ENCODE data around the gene BRD7.

BRD7 gene

DNA sequence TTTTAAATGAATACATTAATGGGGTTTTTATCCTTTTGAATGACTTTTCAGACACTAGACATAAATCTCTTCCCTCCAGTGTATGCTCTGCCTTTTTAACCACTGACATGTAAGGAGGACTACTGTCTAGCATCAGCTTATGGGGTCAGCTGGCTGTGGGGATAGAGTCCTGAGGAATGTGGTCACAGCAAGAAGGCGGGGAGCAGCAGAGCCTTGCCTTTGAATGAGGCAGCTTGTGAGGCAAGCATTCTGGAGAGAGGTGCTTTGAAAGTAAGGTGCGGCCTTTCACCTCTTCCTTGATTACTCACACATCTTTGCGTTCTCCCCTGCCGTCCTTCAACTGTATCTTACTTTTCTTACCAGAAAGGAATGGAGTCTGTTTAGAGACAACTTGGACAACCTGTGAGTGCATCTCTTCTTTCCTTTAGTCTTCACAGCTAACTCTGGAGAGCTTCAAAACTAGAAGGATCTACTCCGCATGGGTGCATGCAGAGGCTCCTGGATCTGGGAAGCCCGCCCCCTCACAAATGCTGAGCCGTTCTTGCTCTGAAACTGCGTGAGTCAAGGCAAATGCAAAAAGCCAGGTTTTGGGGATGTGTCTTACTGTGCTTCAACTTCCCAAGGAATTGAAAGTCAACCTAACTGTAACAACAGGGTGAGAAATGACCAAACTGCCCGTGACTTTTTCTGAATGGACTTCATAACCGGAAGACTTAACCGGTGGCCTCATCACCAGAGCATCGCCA, 52.5 kb downstream of the BRD7 start:
- TF ChIP-seq, protein P1, sequence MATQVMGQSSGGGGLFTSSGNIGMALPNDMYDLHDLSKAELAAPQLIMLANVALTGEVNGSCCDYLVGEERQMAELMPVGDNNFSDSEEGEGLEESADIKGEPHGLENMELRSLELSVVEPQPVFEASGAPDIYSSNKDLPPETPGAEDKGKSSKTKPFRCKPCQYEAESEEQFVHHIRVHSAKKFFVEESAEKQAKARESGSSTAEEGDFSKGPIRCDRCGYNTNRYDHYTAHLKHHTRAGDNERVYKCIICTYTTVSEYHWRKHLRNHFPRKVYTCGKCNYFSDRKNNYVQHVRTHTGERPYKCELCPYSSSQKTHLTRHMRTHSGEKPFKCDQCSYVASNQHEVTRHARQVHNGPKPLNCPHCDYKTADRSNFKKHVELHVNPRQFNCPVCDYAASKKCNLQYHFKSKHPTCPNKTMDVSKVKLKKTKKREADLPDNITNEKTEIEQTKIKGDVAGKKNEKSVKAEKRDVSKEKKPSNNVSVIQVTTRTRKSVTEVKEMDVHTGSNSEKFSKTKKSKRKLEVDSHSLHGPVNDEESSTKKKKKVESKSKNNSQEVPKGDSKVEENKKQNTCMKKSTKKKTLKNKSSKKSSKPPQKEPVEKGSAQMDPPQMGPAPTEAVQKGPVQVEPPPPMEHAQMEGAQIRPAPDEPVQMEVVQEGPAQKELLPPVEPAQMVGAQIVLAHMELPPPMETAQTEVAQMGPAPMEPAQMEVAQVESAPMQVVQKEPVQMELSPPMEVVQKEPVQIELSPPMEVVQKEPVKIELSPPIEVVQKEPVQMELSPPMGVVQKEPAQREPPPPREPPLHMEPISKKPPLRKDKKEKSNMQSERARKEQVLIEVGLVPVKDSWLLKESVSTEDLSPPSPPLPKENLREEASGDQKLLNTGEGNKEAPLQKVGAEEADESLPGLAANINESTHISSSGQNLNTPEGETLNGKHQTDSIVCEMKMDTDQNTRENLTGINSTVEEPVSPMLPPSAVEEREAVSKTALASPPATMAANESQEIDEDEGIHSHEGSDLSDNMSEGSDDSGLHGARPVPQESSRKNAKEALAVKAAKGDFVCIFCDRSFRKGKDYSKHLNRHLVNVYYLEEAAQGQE (IDR thresholded peaks at IDR 0.05; ENCODE audit: insufficient replicate concordance, low read depth) = no peak
- no peak for TF ChIP-seq GABPA (IDR thresholded peaks at IDR 0.05; ENCODE audit: low read depth)
- DNase-seq (ENCODE audit: low read depth in 1 of 2, low spot score in 1 of 2) = no peak
- no peak overlapping the region for H3K4me3 ChIP-seq (replicated peaks; ENCODE audit: insufficient read depth, low read length)
- H3K27ac ChIP-seq (replicated peaks) = no peak overlapping the region
- H3K27me3 ChIP-seq (ENCODE audit: insufficient read depth, poor library complexity, severe bottlenecking) = no peaks in the 10 kb centered on the region

DNA sequence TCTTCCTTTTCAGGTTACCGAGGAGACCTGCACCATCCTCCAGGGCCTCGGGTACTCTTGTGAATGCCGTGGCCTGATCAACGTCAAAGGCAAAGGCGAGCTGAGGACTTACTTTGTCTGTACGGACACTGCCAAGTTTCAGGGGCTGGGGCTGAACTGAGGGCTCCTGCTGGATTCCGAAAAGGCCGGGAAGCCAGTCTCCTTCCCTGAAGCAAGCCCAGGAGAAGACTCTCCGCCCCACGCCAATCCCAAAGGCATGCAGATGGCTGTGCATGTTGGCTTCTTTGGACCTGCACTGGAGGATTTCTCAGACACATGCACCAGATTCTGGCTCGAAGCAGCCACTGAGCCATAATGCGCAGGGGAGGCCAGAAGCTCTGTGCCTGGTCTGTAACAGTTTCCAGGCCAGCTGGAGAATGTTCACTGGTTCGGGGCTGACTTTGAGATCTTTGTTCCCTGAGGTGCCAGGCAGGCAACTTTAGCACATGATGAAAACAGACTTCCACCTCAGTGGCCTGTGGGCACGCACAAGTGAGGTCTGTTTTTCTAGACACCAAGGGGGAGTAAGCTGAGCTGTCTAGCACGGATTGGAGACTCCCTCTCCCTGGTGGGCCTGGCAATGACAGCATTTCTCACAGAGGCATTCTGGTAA, 53.3 kb downstream of the BRD7 start:
- no peaks in the 10 kb centered on the region for H3K27me3 ChIP-seq (ENCODE audit: insufficient read depth, poor library complexity, severe bottlenecking)
- DNase-seq (ENCODE audit: low read depth in 1 of 2, low spot score in 1 of 2) = no peak
- no peak overlapping the region for H3K27ac ChIP-seq (replicated peaks)
- TF ChIP-seq SPI1 (IDR thresholded peaks at IDR 0.05; ENCODE audit: borderline replicate concordance, low read depth) = no peak
- no peak for TF ChIP-seq POLR2AphosphoS5 (IDR thresholded peaks at IDR 0.05; ENCODE audit: low read depth)
- no peak for TF ChIP-seq GABPA (IDR thresholded peaks at IDR 0.05; ENCODE audit: low read depth)
- TF ChIP-seq, protein P2, sequence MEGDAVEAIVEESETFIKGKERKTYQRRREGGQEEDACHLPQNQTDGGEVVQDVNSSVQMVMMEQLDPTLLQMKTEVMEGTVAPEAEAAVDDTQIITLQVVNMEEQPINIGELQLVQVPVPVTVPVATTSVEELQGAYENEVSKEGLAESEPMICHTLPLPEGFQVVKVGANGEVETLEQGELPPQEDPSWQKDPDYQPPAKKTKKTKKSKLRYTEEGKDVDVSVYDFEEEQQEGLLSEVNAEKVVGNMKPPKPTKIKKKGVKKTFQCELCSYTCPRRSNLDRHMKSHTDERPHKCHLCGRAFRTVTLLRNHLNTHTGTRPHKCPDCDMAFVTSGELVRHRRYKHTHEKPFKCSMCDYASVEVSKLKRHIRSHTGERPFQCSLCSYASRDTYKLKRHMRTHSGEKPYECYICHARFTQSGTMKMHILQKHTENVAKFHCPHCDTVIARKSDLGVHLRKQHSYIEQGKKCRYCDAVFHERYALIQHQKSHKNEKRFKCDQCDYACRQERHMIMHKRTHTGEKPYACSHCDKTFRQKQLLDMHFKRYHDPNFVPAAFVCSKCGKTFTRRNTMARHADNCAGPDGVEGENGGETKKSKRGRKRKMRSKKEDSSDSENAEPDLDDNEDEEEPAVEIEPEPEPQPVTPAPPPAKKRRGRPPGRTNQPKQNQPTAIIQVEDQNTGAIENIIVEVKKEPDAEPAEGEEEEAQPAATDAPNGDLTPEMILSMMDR (IDR thresholded peaks at IDR 0.05; ENCODE audit: insufficient read depth, low read length) = no peak
- TF ChIP-seq, protein P1 (IDR thresholded peaks at IDR 0.05; ENCODE audit: insufficient replicate concordance, low read depth) = no peak
- H3K4me3 ChIP-seq (replicated peaks; ENCODE audit: insufficient read depth, low read length) = no peak overlapping the region

DNA sequence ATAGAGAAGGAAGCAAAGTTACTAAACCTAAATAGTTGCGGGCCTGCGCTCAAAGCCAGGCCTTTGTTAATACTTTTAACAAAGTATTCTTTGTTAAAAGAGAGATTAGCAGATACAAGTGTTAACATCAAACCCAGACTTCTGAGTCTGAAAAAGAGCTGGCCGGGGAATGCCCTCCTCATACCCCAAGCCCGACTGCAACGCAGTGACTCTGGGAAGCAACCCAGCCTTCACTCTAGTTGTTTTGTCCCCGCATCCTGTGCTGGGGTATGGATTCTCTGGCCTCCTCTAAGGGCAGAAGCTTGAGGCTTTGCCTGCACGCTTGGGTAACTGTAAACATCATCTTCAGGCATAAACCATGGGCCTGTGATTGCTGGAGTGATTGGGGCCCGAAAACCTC, 54.1 kb downstream of the BRD7 start:
- DNase-seq (ENCODE audit: low read depth in 1 of 2, low spot score in 1 of 2) = no peak
- H3K27me3 ChIP-seq (ENCODE audit: insufficient read depth, poor library complexity, severe bottlenecking) = no peaks in the 10 kb centered on the region
- no peak overlapping the region for H3K27ac ChIP-seq (replicated peaks)
- TF ChIP-seq, protein P1 (IDR thresholded peaks at IDR 0.05; ENCODE audit: insufficient replicate concordance, low read depth) = no peak
- TF ChIP-seq SPI1 (IDR thresholded peaks at IDR 0.05; ENCODE audit: borderline replicate concordance, low read depth) (no peak), POLR2AphosphoS5 (IDR thresholded peaks at IDR 0.05; ENCODE audit: low read depth) (no peak), GABPA (IDR thresholded peaks at IDR 0.05; ENCODE audit: low read depth) (no peak)
- TF ChIP-seq, protein P2 (IDR thresholded peaks at IDR 0.05; ENCODE audit: insufficient read depth, low read length) = no peak
- H3K4me3 ChIP-seq (replicated peaks; ENCODE audit: insufficient read depth, low read length) = no peak overlapping the region

Measured in HL-60 (cell line).